Mesendoderm (in vitro differentiated cells): ENCODE results near the gene ZMIZ2.
"Not testable (repeated sequence)": the region's sequence is repeated elsewhere in the genome, so short reads cannot be mapped to it uniquely, and the experiment has no call there.

ENCODE experiments used
- DNase-seq: peaks from one replicate; pipeline ENCODE4 v3.0.0; 2013
- H2AK5ac ChIP-seq: 2 replicates; pipeline ENCODE4 v1.6.1; 2013; ENCODE audit warnings: low read length, inconsistent platforms
- H2BK120ac ChIP-seq: 2 replicates; pipeline ENCODE4 v1.6.1; 2013; ENCODE audit warnings: low read depth, mild to moderate bottlenecking, low read length, moderate library complexity, mixed read lengths
- H2BK15ac ChIP-seq: replicated peaks from 2 replicates; pipeline ENCODE4 v1.6.1; 2013; ENCODE audit warnings: low read depth, mild to moderate bottlenecking, moderate library complexity
- H2BK5ac ChIP-seq: 2 replicates; pipeline ENCODE4 v1.6.1; 2013; ENCODE audit warnings: low read length, inconsistent platforms
- H3K18ac ChIP-seq: 2 replicates; pipeline ENCODE4 v1.6.1; 2013; ENCODE audit warnings: mild to moderate bottlenecking, low read length, mixed read lengths
- H3K23ac ChIP-seq: one replicate; pipeline ENCODE4 v1.6.1; 2013; ENCODE audit warnings: low read length
- H3K27ac ChIP-seq: 2 replicates; pipeline ENCODE4 v1.5.1; 2013; ENCODE audit warnings: low read depth, mild to moderate bottlenecking, inconsistent platforms, low read length, moderate library complexity
- H3K27me3 ChIP-seq: 2 replicates; pipeline ENCODE4 v1.6.1; 2013; ENCODE audit warnings: low read length, control low read depth, mild to moderate bottlenecking, inconsistent platforms; ENCODE audit not compliant: insufficient read depth, poor library complexity
- H3K36me3 ChIP-seq: 2 replicates; pipeline ENCODE4 v1.6.1; 2013; ENCODE audit warnings: low read length, inconsistent platforms; ENCODE audit not compliant: control insufficient read depth, insufficient read depth
- H3K4ac ChIP-seq: one replicate; pipeline ENCODE4 v1.6.1; 2013; ENCODE audit warnings: low read depth, mild to moderate bottlenecking, low read length, moderate library complexity
- H3K4me1 ChIP-seq: 2 replicates; pipeline ENCODE4 v1.6.1; 2013; ENCODE audit warnings: low read depth, low read length, inconsistent platforms; ENCODE audit not compliant: control insufficient read depth
- H3K4me2 ChIP-seq: 2 replicates; pipeline ENCODE4 v1.6.1; 2013; ENCODE audit warnings: low read length
- H3K4me3 ChIP-seq: 2 replicates; pipeline ENCODE4 v1.5.1; 2013; ENCODE audit warnings: mild to moderate bottlenecking, low read length
- H3K56ac ChIP-seq: one replicate; pipeline ENCODE4 v1.6.1; 2013; ENCODE audit warnings: low read length
- H3K79me1 ChIP-seq: 2 replicates; pipeline ENCODE4 v1.6.1; 2013; ENCODE audit warnings: low read length, inconsistent platforms
- H3K79me2 ChIP-seq: 2 replicates; pipeline ENCODE4 v1.6.1; 2013; ENCODE audit warnings: mild to moderate bottlenecking, low read length; ENCODE audit not compliant: control insufficient read depth, insufficient read depth
- H3K9ac ChIP-seq: 2 replicates; pipeline ENCODE4 v1.6.1; 2013; ENCODE audit warnings: low read length, inconsistent platforms
- H4K5ac ChIP-seq: one replicate; pipeline ENCODE4 v1.6.1; 2013; ENCODE audit warnings: low read length
- H4K8ac ChIP-seq: one replicate; pipeline ENCODE4 v1.6.1; 2013; ENCODE audit warnings: low read depth, mild to moderate bottlenecking, control low read depth, low read length, moderate library complexity
- WGBS: extraction: QIAGEN DNeasy Blood & Tissue Kit; methylation state at CpG from one replicate; pipeline ENCODE4 v1.1.7; 2013; ENCODE audit warnings: low lambda C conversion rate, missing lambda C conversion rate; ENCODE audit not compliant: insufficient coverage; ENCODE audit errors: extremely low coverage; 5-methylcytosine and 5-hydroxymethylcytosine counted together

The ZMIZ2 gene

GRCh38 chr7:44775383-44776107 is 26.9 kb downstream of the ZMIZ2 start:
- no peak overlapping the region for H3K4me3 ChIP-seq
- H3K4ac ChIP-seq = no peak overlapping the region
- no peak overlapping the region for H2BK5ac ChIP-seq
- H3K4me1 ChIP-seq = no peaks in the 10 kb centered on the region
- no peak overlapping the region for H4K8ac ChIP-seq
- no peak overlapping the region for H2BK15ac ChIP-seq
- H2AK5ac ChIP-seq = no peak overlapping the region
- H3K79me2 ChIP-seq = no peaks in the 10 kb centered on the region
- H3K79me1 ChIP-seq = no peaks in the 10 kb centered on the region
- no peak overlapping the region for H3K18ac ChIP-seq
- no peak for DNase-seq
- H3K9ac ChIP-seq = no peak overlapping the region
- no peak overlapping the region for H3K23ac ChIP-seq
- H4K5ac ChIP-seq = no peak overlapping the region
- H3K27me3 ChIP-seq = no peaks in the 10 kb centered on the region
- H3K4me2 ChIP-seq = no peak overlapping the region
- no CpG with 5 or more reads among the region's 6 CpGs for WGBS
- no peak overlapping the region for H3K27ac ChIP-seq
- no peak overlapping the region for H2BK120ac ChIP-seq
- no peak overlapping the region for H3K56ac ChIP-seq
- no peaks in the 10 kb centered on the region for H3K36me3 ChIP-seq

- Histone ChIP-seq H3K36me3 (no peaks in the 10 kb centered on the region), H3K79me2 (no peaks in the 10 kb centered on the region), H2BK15ac (no peak overlapping the region), H3K79me1 (no peaks in the 10 kb centered on the region), H3K4me2 (no peak overlapping the region), H3K9ac (no peak overlapping the region), H4K8ac (no peak overlapping the region), H3K27me3 (no peaks in the 10 kb centered on the region), H3K4me3 (no peak overlapping the region), H2BK120ac (no peak overlapping the region), H3K56ac (no peak overlapping the region), H3K4me1 (no peaks in the 10 kb centered on the region), H3K18ac (no peak overlapping the region), H3K27ac (no peak overlapping the region), H2AK5ac (no peak overlapping the region), H4K5ac (no peak overlapping the region), H2BK5ac (no peak overlapping the region), H3K23ac (no peak overlapping the region), H3K4ac (no peak overlapping the region)
- no peak for DNase-seq
- no CpG with 5 or more reads among the region's 3 CpGs for WGBS
These were observed 27.6 kb downstream of the ZMIZ2 start for GRCh38 chr7:44776211-44776610.

- H3K27me3 ChIP-seq = no peaks in the 10 kb centered on the region
- no peak overlapping the region for H4K5ac ChIP-seq
- H3K56ac ChIP-seq = no peak overlapping the region
- no peak overlapping the region for H2BK120ac ChIP-seq
- H2AK5ac ChIP-seq = no peak overlapping the region
- H3K4me3 ChIP-seq = no peak overlapping the region
- H3K4ac ChIP-seq = no peak overlapping the region
- WGBS = no CpG with 5 or more reads among the region's 1 CpG
- no peak overlapping the region for H3K27ac ChIP-seq
- H2BK15ac ChIP-seq = no peak overlapping the region
- no peaks in the 10 kb centered on the region for H3K79me1 ChIP-seq
- no peaks in the 10 kb centered on the region for H3K79me2 ChIP-seq
- H3K23ac ChIP-seq = no peak overlapping the region
- no peaks in the 10 kb centered on the region for H3K4me1 ChIP-seq
- H3K18ac ChIP-seq = no peak overlapping the region
- no peak overlapping the region for H4K8ac ChIP-seq
- no peak for DNase-seq
- no peak overlapping the region for H3K9ac ChIP-seq
- H3K4me2 ChIP-seq = no peak overlapping the region
- no peaks in the 10 kb centered on the region for H3K36me3 ChIP-seq
- no peak overlapping the region for H2BK5ac ChIP-seq
These were observed 33.8 kb downstream of the ZMIZ2 start for GRCh38 chr7:44782460-44782859.

GRCh38 chr7:44783407-44783806 is 34.8 kb downstream of the ZMIZ2 start:
- H3K79me2 ChIP-seq = no peaks in the 10 kb centered on the region
- H2BK15ac ChIP-seq = no peak overlapping the region
- H3K23ac ChIP-seq = no peak overlapping the region
- no peaks in the 10 kb centered on the region for H3K27me3 ChIP-seq
- no peak overlapping the region for H3K18ac ChIP-seq
- H2AK5ac ChIP-seq = no peak overlapping the region
- H2BK5ac ChIP-seq = no peak overlapping the region
- H3K27ac ChIP-seq = no peak overlapping the region
- H3K4me3 ChIP-seq = no peak overlapping the region
- no peak overlapping the region for H2BK120ac ChIP-seq
- H3K36me3 ChIP-seq = no peaks in the 10 kb centered on the region
- no peaks in the 10 kb centered on the region for H3K4me1 ChIP-seq
- H3K56ac ChIP-seq = no peak overlapping the region
- H4K8ac ChIP-seq = no peak overlapping the region
- no peak overlapping the region for H4K5ac ChIP-seq
- no peaks in the 10 kb centered on the region for H3K79me1 ChIP-seq
- H3K4me2 ChIP-seq = no peak overlapping the region
- H3K9ac ChIP-seq = no peak overlapping the region
- H3K4ac ChIP-seq = no peak overlapping the region
- DNase-seq = no peak

- Histone ChIP-seq H3K79me2 (no peaks in the 10 kb centered on the region), H2BK120ac (no peak overlapping the region), H3K4ac (no peak overlapping the region), H3K4me3 (no peak overlapping the region), H3K18ac (no peak overlapping the region), H3K9ac (no peak overlapping the region), H3K79me1 (no peaks in the 10 kb centered on the region), H4K8ac (no peak overlapping the region), H2BK5ac (no peak overlapping the region), H3K4me2 (no peak overlapping the region), H3K23ac (no peak overlapping the region), H3K56ac (no peak overlapping the region), H3K4me1 (no peaks in the 10 kb centered on the region), H3K27ac (no peak overlapping the region), H2BK15ac (no peak overlapping the region), H3K36me3 (no peaks in the 10 kb centered on the region), H3K27me3 (no peaks in the 10 kb centered on the region), H4K5ac (no peak overlapping the region), H2AK5ac (no peak overlapping the region)
- no CpG with 5 or more reads among the region's 1 CpG for WGBS
- no peak for DNase-seq
These were observed 35.7 kb downstream of the ZMIZ2 start for GRCh38 chr7:44784364-44784763.

GRCh38 chr7:44785218-44785617 is 36.6 kb downstream of the ZMIZ2 start:
- not testable (repeated sequence) for H3K27ac ChIP-seq, H3K4me2 ChIP-seq, H3K27me3 ChIP-seq, DNase-seq, H2BK5ac ChIP-seq, H3K79me1 ChIP-seq, H3K9ac ChIP-seq, H3K23ac ChIP-seq, H3K4ac ChIP-seq, H4K8ac ChIP-seq, H2BK15ac ChIP-seq, H3K4me3 ChIP-seq, H3K4me1 ChIP-seq, H4K5ac ChIP-seq, H3K79me2 ChIP-seq, H3K56ac ChIP-seq, H3K18ac ChIP-seq, H2AK5ac ChIP-seq, H3K36me3 ChIP-seq, H2BK120ac ChIP-seq
- no CpG with 5 or more reads among the region's 3 CpGs for WGBS
